GM21717 (cell line): Measurements from ENCODE around the gene KCNN3.

ENCODE experiments used
- ATAC-seq: cut with Tn5 transposase; IDR thresholded peaks from one replicate; pipeline ENCODE4 v1.9.1; 2021; ENCODE audit warnings: mild to moderate bottlenecking, moderate library complexity; ENCODE audit not compliant: unreplicated experiment

KCNN3 gene

DNA sequence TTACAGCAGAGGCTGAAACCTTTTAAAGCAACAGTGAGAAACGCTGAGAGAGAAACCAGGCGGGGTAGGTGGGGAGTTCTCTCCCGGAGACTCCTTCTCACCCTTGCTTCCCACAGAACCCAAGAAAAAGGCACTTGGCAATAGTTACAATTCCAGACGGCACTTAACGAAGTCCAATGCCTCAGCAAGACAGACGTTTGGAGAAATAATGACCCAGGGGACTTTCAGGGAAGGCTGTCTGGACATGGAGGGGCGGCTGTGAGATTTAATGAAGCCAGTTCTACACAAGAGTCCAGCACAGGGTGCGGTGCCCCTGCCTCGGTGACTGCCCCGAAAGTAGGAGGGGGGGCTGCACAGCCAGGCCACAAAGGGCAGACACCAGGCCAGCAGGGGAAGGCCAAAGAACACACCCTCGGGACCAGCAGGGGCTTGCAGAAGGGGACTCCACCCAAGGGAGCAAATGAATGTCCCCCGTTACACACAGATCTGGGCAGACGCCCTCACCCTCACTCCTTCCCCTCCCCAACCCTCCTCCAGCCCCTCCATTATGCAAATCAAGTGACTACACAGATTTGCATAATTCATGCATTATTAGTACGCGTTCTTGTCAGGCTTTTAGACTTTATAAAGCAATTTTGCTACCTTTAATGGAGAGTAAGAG lies 26.3 kb downstream of the KCNN3 start:
- no peak for ATAC-seq

DNA sequence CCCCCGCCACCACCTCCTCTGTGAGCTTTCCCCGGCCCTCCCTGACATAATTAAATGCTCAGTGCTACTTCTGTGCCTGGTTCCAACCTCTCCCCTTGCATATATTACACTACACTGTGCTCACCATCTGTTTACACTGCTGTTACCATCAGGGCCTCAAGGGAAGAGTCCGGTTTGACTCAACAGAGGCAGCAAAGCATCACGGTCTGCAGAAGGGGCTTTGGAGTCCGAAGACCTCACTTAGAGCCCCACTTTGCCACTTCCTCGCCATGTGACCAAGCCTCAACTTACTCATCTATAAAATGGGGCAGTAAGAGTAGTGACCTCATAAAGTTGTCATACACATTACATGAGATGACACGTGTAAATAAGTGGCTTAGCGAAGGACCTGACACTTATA lies 27.4 kb downstream of the KCNN3 start:
- ATAC-seq: no peak

DNA sequence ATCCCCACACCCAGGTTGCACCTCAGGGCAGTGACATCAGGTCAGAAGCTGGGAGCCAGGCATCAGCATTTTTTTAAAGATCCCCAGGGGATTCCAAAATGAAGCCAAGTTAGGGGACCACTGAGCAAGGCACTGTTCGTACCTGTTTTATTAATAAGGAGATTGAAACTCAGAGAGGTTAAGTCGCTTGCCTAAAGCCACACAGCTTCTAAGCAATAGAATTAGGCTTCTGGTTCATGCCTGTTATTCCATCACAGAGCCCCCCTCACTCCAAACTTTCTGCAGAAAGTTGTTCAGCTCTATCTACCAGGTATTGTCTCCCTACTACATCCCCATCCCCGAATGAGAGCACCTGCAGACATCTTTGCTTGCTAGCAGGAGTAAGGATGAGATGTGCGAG lies 28.7 kb downstream of the KCNN3 start:
- no peak for ATAC-seq

DNA sequence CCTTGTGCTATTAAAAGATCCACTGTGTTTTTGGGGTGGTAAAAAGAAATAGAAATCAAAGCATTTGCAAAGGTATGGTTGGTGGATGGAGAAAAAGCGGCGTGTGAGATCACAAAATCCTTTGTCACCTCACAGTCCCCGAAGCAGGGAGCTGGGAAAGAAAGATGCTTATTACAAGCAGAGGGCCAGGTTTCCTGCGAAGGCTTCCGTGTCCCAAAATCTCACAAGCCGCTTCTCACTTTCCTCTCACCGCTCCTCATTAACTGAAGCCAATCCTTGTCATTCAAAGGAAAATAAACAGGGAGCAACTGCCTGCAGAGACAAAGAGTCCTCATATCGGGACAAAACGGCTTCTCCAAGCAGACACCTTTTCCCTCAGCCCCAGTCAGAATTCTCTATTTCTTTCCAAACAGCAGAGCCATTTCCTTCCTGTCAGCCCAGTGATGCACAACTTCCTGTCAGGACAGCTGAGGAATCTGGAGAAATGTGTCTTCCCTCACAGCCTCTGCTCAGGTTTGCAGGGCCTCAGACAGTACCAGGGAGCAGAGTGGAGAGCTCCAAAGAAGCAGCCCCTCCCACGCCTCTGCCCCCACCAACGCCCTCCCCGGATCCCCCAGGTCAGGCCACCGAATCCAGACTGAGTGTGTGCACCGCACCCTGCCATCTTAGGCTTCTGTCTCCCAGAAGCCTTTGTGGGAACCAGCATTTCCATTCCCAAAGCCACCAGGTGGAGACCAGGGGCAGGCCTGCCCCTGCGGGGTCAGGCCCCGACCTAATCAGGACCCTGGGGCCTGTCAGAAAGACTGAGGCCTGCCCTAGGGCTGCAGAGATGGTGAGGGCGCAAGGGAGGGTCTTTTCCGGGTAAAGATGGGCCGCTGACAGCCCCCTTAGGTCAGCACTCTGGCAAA lies 29.6 kb downstream of the KCNN3 start:
- no peak for ATAC-seq

DNA sequence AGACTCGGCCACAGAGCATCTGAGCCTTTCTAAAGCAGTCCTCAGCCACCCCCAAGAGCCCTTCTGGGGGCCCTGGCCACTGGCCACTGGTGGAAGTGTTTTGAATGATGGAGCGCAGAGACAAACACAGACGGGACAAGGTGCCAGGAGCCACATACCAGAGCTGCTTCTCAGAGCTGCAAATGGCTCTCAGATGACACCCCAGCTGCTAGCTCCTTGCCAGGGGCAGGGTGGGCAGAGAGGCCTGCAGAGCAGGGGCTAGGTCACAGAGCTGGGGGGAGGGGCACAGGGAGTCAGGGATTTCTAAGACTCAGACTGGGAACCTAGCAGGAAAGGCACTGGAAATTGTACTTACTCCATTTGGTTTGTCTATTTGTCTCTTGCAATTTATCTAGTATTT lies 30.4 kb downstream of the KCNN3 start:
- ATAC-seq: no peak

DNA sequence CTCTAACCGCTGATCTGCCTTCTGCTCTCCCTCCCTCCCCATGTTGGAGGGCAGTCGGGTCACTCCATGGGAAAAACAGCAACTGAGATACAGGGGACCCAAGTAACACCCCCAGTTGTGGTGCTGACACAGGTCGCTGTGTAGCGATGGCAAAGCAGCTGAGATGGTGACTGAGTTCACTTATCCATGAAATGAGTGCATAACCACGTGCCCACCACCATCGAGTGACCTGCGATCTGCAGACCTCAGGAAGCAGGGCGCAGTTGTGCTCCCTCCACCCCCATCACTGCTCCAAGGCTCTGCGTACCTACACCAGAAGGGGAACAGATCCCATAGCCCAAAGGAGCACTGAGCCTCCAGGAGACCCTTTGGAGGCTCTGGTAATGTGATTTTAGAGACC lies 31.1 kb downstream of the KCNN3 start:
- ATAC-seq: no peak

DNA sequence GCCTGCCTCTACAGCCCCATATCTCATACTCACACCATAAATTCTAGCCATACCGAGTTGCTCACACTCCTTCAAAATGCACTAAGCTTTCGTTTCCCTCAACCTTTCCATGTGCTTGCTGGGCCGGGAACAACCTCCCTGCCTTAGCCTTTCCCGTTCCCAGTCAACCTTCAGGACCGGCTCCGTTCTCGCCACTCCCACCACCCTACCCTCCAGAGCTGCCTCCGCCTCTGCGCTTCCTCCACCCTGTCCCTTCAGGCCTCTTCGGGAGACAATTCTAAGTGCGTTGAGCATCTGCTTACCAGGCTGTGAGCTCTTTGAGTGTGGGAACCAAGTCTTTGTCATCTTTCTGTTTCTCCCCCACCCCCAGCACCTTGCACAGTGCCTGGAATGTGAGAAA lies 31.6 kb downstream of the KCNN3 start:
- ATAC-seq: no peak

DNA sequence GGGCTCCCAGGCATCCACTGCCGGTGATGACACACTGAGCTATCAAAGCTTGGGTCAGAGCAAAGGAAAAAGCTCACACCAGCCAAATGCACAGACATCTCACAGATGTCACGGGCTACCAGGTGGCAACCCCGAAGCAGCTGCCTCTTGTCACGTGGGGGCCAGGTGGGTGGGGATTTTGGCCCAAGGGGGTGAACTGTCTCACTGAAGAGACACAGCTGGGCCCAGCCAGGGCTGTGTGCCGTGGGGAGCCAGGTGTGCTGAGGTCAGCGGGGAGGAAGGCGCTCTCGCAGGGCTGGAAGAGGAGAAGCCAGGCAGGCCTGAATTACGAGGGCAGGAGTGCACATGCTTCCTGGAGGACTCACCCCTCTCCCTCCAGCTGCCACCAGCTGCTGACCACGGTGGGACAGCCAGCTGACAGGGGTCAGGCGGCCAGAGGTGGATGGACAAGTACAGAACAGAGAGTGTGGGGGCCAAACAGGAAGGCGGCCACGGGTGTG lies 32.4 kb downstream of the KCNN3 start:
- peak; percentile 59 for ATAC-seq

DNA sequence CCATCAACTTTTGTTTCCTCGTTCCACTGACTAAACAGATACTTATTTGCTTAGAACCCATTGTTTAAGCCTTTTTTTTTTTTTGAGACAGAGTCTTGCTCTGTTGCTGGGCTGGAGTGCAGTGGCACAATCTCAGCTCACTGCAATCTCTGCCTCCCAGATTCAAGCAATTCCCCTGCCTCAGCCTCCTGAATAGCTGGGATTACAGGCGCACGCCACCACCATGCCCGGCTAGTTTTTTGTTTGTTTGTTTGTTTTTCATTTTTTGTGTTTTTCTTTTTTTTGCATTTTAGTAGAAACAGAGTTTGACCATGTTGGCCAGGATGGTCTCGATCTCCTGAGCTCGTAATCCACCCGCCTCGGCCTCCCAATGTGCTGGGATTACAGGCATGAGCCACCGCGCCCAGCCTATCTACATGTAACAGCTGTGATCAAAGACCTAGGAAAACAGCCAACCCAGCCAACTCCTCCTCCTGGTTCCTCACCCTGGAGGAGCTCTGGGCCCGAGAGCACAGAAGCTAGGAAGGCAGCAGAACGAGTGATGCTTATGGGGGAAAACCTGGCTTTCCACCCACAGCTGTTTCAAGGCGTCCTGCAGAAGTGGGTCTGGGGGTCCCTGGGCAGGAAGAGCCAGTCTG lies 32.9 kb downstream of the KCNN3 start:
- no peak for ATAC-seq

DNA sequence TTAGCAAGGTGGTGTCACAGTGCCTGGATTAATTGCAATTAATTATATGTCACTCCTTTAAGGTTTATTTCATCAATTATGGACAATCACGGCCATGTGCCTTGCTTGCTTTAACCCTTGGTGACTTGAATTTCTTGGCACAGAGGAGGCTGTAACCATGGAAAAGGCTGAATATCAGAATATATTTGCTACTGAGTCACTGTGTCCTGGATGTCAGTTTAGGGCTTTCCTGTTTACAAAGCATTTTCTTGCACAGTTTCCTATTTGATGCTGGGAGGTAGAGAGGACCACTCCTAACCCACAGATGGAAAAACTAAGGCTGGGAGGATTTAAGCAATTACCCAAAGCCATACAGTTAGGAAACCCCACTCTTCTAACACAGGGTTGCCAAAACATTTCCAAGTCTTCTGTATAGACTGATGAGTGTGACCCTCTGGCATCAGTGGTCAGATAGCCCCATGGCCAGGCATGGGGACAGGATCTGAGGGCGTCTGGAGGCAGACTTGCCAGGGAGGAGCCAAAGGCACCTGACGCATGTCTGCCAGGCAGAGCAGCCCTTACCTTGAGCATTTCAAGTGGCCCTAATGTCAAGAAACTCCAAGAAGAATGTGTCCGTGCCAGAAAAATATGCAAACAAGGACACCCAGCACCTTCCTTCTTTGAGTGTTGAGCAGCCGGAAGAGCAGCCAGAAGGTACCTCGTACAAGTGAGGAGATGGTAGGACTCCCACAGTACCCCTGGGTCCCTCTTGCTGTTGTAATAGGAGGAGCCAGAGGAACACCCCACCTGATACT lies 34.4 kb downstream of the KCNN3 start:
- no peak for ATAC-seq

DNA sequence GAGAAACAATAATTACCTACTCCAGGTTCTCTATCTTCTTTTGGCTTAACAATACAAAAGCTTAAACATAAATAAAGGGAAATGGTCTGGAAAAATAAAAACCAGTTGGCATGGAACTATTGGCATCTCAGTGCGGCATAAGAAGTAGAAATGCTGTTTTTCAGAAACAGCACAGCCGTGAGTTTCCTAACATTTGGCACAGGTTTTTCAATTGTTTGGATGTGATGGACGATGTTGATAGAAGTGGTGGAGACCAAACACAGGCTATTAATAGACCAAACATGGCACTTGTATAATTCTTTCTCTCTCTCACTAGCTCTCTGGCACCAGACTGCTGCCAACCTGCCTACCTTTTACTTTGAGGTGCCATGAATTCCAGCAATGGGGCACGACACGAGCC lies 36.2 kb downstream of the KCNN3 start:
- ATAC-seq: no peak

DNA sequence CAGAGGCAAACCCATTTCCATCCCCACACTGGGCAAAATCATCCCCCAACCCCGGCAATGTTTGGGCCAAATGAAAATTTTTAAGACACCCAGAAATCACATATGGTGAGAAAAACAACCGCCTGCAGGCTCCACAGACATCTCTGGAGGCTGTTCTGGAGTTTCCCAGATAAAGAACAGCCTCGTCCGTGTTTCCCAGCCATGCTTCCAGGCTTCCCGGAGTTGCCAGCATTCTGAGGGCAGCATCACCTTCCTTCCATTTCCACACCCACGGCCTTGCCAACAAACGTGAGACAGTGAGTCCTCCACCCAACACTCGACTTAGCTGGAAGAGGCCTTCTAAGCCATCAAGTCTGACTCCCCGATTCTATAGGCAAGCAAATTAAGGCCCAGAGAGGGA lies 36.9 kb downstream of the KCNN3 start:
- ATAC-seq: no peak

DNA sequence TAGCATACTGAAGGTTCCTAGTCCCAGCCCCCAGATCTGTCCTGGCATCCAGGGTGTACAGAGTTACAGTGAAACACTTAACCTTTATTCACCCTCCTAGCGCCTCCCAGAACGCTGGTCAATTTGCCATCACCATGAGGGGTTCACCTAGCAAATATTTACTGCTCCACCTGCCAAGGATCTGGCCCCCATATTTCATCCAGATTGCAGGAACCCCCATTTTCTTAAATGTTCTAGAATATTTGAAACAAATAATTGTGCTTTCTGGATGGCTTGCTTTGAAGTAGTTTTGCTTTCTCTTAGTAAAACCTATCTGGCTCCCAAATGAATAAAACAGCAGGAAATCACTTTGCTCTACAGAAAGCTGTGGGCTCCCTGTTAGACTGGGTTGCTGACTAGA lies 37.7 kb downstream of the KCNN3 start:
- no peak for ATAC-seq

DNA sequence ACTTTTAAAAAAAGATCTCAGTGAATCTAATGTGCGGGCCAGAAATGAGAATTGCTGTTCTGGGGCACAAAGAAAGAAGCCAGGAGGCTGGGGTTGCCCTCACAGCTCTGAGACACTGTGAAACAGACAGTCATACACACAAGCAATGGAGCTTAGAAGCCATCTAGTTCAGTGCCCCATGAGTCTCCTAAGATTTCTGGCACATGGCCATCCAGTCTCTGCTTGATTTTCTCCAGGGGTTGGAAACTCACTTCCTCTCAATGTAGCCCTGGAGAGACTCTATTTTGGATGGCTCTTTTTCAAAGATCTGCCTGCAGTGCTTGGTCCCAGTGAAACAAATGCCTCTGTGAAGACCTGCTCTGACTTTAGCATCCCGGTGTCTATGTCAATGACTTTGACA lies 38.6 kb downstream of the KCNN3 start:
- ATAC-seq: no peak

DNA sequence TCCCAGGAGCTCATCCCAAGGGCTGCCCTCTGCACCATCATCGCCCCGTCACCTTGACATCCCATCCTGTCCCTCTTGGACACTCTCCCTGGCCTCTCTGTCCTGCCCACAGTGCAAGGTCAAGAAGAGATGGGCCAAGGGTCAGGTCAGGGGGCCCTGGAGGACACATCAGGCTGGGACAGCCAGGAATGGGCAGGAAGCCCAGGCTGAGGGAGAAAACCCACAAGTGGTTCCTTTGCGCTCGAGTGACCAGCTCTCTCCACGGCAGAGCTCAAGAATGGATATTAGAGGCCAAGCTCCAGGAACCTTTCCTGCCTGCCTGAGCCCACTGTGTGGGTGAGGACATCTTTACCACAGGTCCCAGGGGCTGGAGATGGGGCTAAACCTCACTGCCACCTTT lies 41.0 kb downstream of the KCNN3 start:
- no peak for ATAC-seq

DNA sequence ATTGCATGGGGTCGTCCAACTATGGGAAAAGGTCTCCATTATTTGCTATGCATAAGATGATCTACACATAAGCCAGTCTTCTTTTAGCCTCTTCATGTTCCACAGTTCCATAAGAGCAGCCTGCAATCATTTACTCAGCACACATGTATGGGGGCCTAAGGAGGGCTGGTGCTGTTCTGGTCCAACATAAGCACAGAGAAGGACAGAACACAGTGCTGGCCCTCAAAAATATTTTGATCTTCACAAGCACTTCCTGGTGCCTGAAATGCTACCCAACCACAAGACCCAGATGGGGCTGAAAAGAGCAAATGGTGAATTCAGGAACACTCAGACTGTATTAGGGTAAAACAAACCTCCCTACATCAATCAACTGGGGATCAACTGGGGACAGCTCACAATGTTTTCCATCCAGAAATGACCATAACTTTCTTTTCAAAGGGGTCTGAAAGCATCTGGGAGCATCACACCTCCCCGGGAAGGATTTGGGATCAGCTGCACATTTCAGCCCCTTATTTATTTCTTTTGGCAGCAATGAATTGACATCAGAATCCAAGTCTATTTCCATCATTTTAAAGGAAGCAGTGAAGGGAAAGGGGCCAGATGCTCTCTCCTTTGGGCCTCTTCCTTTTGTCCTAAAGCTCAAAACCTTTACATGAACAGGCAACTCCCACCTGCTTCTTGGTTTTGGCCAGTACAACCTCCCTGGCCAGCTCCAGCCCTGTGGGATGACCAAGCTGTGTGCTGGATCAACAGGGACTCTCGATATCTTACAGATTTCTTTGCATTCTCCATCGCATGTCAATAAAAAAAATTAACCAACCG lies 45.7 kb downstream of the KCNN3 start:
- ATAC-seq: no peak

DNA sequence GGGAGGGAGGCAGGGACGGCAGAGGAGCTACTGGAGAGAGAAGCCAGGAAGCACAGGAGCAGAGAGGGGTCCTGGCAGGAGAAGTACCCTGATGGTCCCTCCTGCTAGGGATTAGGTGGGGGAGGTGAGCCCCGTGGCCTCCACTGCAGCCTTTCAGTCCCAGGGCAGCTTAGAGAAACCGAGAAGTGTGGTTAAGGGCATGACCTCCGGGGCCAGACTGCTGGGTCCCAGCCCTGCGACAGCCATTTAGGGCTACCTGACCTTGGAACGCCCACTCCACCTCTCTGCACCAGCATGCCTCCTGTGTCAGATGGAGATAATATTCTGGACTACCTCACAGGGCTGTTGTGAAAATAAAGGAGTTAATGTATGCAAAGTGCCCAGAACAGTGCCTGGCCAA lies 47.4 kb downstream of the KCNN3 start:
- no peak for ATAC-seq

DNA sequence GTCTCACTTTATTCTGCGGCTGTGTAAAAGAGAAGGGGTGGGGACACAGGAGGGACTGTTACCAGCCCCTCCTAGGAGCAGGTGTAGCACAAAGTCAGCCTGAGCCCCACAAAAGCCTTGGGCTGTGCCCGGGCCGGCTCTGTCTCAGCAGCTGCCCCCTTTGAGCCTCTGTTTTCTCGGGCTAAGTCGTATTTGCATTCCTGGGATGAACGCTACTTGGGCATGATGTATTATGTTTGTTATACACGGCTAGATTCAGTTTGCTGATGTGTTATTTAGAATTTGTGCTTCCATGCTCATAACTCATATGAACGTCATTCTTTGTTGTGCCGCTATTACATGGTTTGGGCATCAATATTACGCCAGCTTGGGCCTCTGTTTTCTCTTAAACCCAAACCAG lies 47.8 kb downstream of the KCNN3 start:
- ATAC-seq: no peak

DNA sequence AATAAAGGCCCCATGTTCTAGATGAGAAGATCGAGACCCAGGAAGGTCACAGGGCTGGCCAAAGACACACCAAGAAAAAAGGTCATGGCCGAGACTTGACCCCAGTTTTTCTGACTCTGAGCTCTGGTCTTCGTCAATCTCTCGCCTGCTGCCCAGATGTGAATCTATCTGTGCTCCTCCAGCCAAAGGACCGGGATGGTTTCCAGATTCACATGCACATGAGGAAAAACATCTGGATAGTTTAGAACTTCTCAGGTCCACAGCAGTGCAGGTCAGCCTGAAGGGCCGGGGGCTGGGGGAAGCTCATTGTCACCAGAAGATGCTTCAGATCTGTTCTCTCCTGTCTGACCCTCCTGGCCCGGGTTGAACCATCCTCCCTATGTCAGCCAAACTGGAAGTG lies 49.0 kb downstream of the KCNN3 start:
- no peak for ATAC-seq

DNA sequence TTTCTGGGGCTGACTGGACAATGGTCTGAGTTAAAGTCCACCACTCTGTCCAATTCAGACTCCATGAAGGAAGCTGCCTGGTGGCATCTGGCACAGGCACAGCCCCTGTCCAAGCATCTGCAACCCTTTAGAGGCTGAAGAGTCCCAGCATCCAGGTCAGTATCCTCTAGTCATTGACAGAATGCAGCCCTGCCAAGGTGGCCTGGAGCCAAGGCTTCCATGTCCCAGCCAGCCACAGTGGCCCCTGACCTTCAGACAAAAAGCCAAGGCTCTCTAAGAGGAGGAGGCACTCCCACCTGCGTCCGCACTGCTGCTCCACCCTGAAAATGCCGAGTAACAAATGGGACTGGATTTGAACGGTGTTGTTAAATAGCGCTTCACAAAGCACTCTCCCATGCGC lies 49.4 kb downstream of the KCNN3 start:
- no peak for ATAC-seq
